ENCODE results near the gene GLT1D1.

DNA sequence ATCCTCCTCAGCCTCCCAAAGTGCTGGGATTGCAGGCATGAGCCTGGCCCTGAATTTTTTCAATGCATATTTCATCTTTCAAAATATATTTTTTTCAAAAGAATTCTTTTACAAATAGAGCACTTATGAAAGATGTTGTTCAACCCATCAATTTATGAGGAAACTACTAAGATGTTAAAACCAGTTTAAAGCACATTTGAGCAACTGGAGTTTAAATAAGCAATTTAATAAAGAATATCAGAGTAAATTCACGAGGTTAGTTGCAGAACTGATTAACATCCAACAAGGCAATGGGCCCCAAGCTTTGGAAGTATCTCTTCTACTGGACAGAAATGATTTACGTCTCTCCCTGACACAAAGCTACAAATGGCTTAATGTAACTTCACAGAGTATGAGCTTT is 23.3 kb downstream of the GLT1D1 start:
- TF ChIP-seq, protein P1, sequence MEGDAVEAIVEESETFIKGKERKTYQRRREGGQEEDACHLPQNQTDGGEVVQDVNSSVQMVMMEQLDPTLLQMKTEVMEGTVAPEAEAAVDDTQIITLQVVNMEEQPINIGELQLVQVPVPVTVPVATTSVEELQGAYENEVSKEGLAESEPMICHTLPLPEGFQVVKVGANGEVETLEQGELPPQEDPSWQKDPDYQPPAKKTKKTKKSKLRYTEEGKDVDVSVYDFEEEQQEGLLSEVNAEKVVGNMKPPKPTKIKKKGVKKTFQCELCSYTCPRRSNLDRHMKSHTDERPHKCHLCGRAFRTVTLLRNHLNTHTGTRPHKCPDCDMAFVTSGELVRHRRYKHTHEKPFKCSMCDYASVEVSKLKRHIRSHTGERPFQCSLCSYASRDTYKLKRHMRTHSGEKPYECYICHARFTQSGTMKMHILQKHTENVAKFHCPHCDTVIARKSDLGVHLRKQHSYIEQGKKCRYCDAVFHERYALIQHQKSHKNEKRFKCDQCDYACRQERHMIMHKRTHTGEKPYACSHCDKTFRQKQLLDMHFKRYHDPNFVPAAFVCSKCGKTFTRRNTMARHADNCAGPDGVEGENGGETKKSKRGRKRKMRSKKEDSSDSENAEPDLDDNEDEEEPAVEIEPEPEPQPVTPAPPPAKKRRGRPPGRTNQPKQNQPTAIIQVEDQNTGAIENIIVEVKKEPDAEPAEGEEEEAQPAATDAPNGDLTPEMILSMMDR (IDR thresholded peaks at IDR 0.05) = no peak
- no peak for TF ChIP-seq POLR2A (IDR thresholded peaks at IDR 0.05)

All from Peyer's patch (tissue), 4 donors.